Neuronal stem cell (in vitro differentiated cells): ENCODE results near the gene POLR1A.

Source experiments
- DNase-seq: peaks from one replicate; pipeline ENCODE4 v3.0.0-alpha.2; 2013; ENCODE audit warnings: low spot score
- H2AFZ ChIP-seq: one replicate; pipeline ENCODE4 v1.6.1; 2013; ENCODE audit warnings: mild to moderate bottlenecking, low read length, inconsistent platforms
- H2AK5ac ChIP-seq: 2 replicates; pipeline ENCODE4 v1.6.1; 2013; ENCODE audit warnings: low read depth, mild to moderate bottlenecking, inconsistent platforms, low read length, moderate library complexity, mixed read lengths
- H2BK120ac ChIP-seq: 2 replicates; pipeline ENCODE4 v1.6.1; 2013; ENCODE audit warnings: low read depth, mild to moderate bottlenecking, inconsistent platforms, low read length, moderate library complexity, mixed read lengths
- H2BK12ac ChIP-seq: one replicate; pipeline ENCODE4 v1.6.1; 2013; ENCODE audit warnings: low read length, inconsistent platforms
- H2BK15ac ChIP-seq: 2 replicates; pipeline ENCODE4 v1.6.1; 2013; ENCODE audit warnings: mild to moderate bottlenecking, low read length, inconsistent platforms, mixed read lengths
- H2BK5ac ChIP-seq: one replicate; pipeline ENCODE4 v1.6.1; 2013; ENCODE audit warnings: inconsistent platforms, mild to moderate bottlenecking, low read length, moderate library complexity
- H3K14ac ChIP-seq: one replicate; pipeline ENCODE4 v1.6.1; 2013; ENCODE audit warnings: low read length, inconsistent platforms
- H3K18ac ChIP-seq: 2 replicates; pipeline ENCODE4 v1.6.1; 2013; ENCODE audit warnings: low read length, inconsistent platforms
- H3K23ac ChIP-seq: 2 replicates; pipeline ENCODE4 v1.6.1; 2013; ENCODE audit warnings: low read depth, mild to moderate bottlenecking, mixed read lengths, low read length, inconsistent platforms; ENCODE audit not compliant: poor library complexity
- H3K27ac ChIP-seq: replicated peaks from 3 replicates; pipeline ENCODE4 v1.5.1; 2013; ENCODE audit warnings: low read length, inconsistent platforms
- H3K27me3 ChIP-seq, 3 experiments: 2 replicates each; pipeline ENCODE4 v1.6.1; 2013; ENCODE audit warnings: low read length in 3 of 3, mild to moderate bottlenecking in 2 of 3, inconsistent platforms in 1 of 3, low read depth in 1 of 3, mixed read lengths in 1 of 3, moderate library complexity in 1 of 3; ENCODE audit not compliant: control insufficient read depth in 3 of 3, insufficient read depth in 3 of 3
- H3K36me3 ChIP-seq, 2 donors: replicated peaks in 1 of 2; 2 replicates each; pipeline ENCODE4 v1.6.1; 2013; ENCODE audit warnings: low read length in 2 of 2; ENCODE audit not compliant: control insufficient read depth in 2 of 2, insufficient read depth in 2 of 2
- H3K4ac ChIP-seq: 2 replicates; pipeline ENCODE4 v1.6.1; 2013; ENCODE audit warnings: inconsistent platforms, mild to moderate bottlenecking, low read length, moderate library complexity
- H3K4me1 ChIP-seq, 2 donors: 1 replicate in 1 of 2; 2 replicates in 1 of 2; pipeline ENCODE4 v1.6.1; 2013; ENCODE audit warnings: low read length in 2 of 2, low read depth in 1 of 2; ENCODE audit not compliant: control insufficient read depth in 2 of 2, insufficient read depth in 1 of 2
- H3K4me2 ChIP-seq: one replicate; pipeline ENCODE4 v1.6.1; 2013; ENCODE audit warnings: mild to moderate bottlenecking, low read length, inconsistent platforms; ENCODE audit not compliant: insufficient read depth, poor library complexity, severe bottlenecking
- H3K4me3 ChIP-seq, 2 donors: 2 replicates each; pipeline ENCODE4 v1.5.1; 2013; ENCODE audit warnings: low read length in 2 of 2, mild to moderate bottlenecking in 2 of 2, inconsistent platforms in 1 of 2, moderate library complexity in 1 of 2
- H3K79me1 ChIP-seq: one replicate; pipeline ENCODE4 v1.6.1; 2013; ENCODE audit warnings: low read depth, mild to moderate bottlenecking, inconsistent platforms, low read length, moderate library complexity
- H3K9ac ChIP-seq: one replicate; pipeline ENCODE4 v1.6.1; 2013; ENCODE audit warnings: mild to moderate bottlenecking, low read depth, low read length, inconsistent platforms; ENCODE audit not compliant: poor library complexity
- H3K9me3 ChIP-seq, 2 donors: replicated peaks in 1 of 2; 2 replicates each; pipeline versions ENCODE3 to v1.6.1; 2013; ENCODE audit warnings: low read length in 2 of 2, mild to moderate bottlenecking in 2 of 2, inconsistent platforms in 1 of 2, low read depth in 1 of 2, mixed read lengths in 1 of 2, moderate library complexity in 1 of 2; ENCODE audit not compliant: control insufficient read depth in 2 of 2, insufficient read depth in 1 of 2
- H4K8ac ChIP-seq: one replicate; pipeline ENCODE4 v1.6.1; 2013; ENCODE audit warnings: low read depth, mild to moderate bottlenecking, inconsistent platforms, low read length, moderate library complexity
- H4K91ac ChIP-seq: one replicate; pipeline ENCODE4 v1.6.1; 2013; ENCODE audit warnings: low read length, low read depth, mild to moderate bottlenecking, inconsistent platforms; ENCODE audit not compliant: poor library complexity
- WGBS, 2 donors: extraction: QIAGEN DNeasy Blood & Tissue Kit; methylation state at CpG; one replicate each; pipeline ENCODE4 v1.1.7; 2013; ENCODE audit warnings: missing lambda C conversion rate in 2 of 2, mixed read lengths in 1 of 2; ENCODE audit not compliant: insufficient read length in 2 of 2, insufficient replicate concordance in 1 of 2; ENCODE audit errors: extremely low coverage in 2 of 2; 5-methylcytosine and 5-hydroxymethylcytosine counted together

POLR1A gene

GRCh38 chr2:86066915-86067314 is 38.8 kb downstream of the POLR1A start:
- Histone ChIP-seq H3K14ac (no peak overlapping the region), H4K91ac (no peak overlapping the region), H3K9me3 (peaks cover 0 to 21% of the 10 kb centered on the region in 2 donors), H3K27me3 (no peaks in the 10 kb centered on the region), H3K4ac (no peak overlapping the region), H3K23ac (no peak overlapping the region), H3K79me1 (peaks cover 4% of the 10 kb centered on the region), H2BK120ac (no peak overlapping the region), H3K27ac (no peak overlapping the region), H2BK5ac (no peak overlapping the region), H3K4me1 (no peaks in the 10 kb centered on the region), H3K18ac (no peak overlapping the region), H2BK15ac (no peak overlapping the region), H3K36me3 (peaks cover 32 to 99% of the 10 kb centered on the region in 2 donors), H2BK12ac (no peak overlapping the region), H2AFZ (no peak overlapping the region), H3K4me3 (no peak overlapping the region), H3K4me2 (no peak overlapping the region), H2AK5ac (no peak overlapping the region), H4K8ac (no peak overlapping the region), H3K9ac (no peak overlapping the region)
- no peak for DNase-seq

GRCh38 chr2:86066007-86066578 is 39.6 kb downstream of the POLR1A start:
- H3K27me3 ChIP-seq = no peaks in the 10 kb centered on the region
- H3K4me2 ChIP-seq = no peak overlapping the region
- H3K4me3 ChIP-seq = no peak overlapping the region
- H3K27ac ChIP-seq = no peak overlapping the region
- no peak overlapping the region for H4K8ac ChIP-seq
- H2AK5ac ChIP-seq = no peak overlapping the region
- no peak overlapping the region for H3K4ac ChIP-seq
- H3K79me1 ChIP-seq = peaks cover 4% of the 10 kb centered on the region
- no peak overlapping the region for H4K91ac ChIP-seq
- no peak overlapping the region for H2BK120ac ChIP-seq
- no peak for DNase-seq
- no peak overlapping the region for H2BK5ac ChIP-seq
- no peak overlapping the region for H3K9ac ChIP-seq
- no peak overlapping the region for H3K23ac ChIP-seq
- H3K9me3 ChIP-seq = peaks cover 0 to 21% of the 10 kb centered on the region in 2 donors
- H3K18ac ChIP-seq = no peak overlapping the region
- WGBS, 2 donors = no CpG with 5 or more reads among the region's 7 CpGs
- no peak overlapping the region for H2BK15ac ChIP-seq
- no peaks in the 10 kb centered on the region for H3K4me1 ChIP-seq
- H2BK12ac ChIP-seq = no peak overlapping the region
- peaks cover 30 to 99% of the 10 kb centered on the region in 2 donors for H3K36me3 ChIP-seq
- H2AFZ ChIP-seq = no peak overlapping the region
- H3K14ac ChIP-seq = no peak overlapping the region

GRCh38 chr2:86065512-86065911 is 40.2 kb downstream of the POLR1A start:
- H3K4me2 ChIP-seq = no peak overlapping the region
- no peak overlapping the region for H2AK5ac ChIP-seq
- H2AFZ ChIP-seq = no peak overlapping the region
- H3K18ac ChIP-seq = no peak overlapping the region
- H2BK120ac ChIP-seq = no peak overlapping the region
- H3K23ac ChIP-seq = no peak overlapping the region
- no peak overlapping the region for H3K4ac ChIP-seq
- no peak overlapping the region for H4K8ac ChIP-seq
- H2BK15ac ChIP-seq = no peak overlapping the region
- peaks cover 4% of the 10 kb centered on the region for H3K79me1 ChIP-seq
- H2BK5ac ChIP-seq = no peak overlapping the region
- no peak for DNase-seq
- H2BK12ac ChIP-seq = no peak overlapping the region
- H3K9ac ChIP-seq = no peak overlapping the region
- H3K4me1 ChIP-seq = no peaks in the 10 kb centered on the region
- H3K9me3 ChIP-seq = peaks cover 0 to 21% of the 10 kb centered on the region in 2 donors
- no peak overlapping the region for H3K27ac ChIP-seq
- no peak overlapping the region for H3K14ac ChIP-seq
- H3K36me3 ChIP-seq = peaks cover 29 to 99% of the 10 kb centered on the region in 2 donors
- WGBS, 2 donors = no CpG with 5 or more reads among the region's 5 CpGs
- no peak overlapping the region for H3K4me3 ChIP-seq
- no peaks in the 10 kb centered on the region for H3K27me3 ChIP-seq
- H4K91ac ChIP-seq = no peak overlapping the region

- H3K9ac ChIP-seq = no peak overlapping the region
- no peak overlapping the region for H2BK12ac ChIP-seq
- H3K14ac ChIP-seq = no peak overlapping the region
- no peak for DNase-seq
- no peak overlapping the region for H4K91ac ChIP-seq
- no peak overlapping the region for H3K23ac ChIP-seq
- H3K79me1 ChIP-seq = peaks cover 4% of the 10 kb centered on the region
- H3K27me3 ChIP-seq = peaks cover 0 to 2% (median 0%) of the 10 kb centered on the region in 3 experiments
- H3K4me3 ChIP-seq = no peak overlapping the region
- H3K4me1 ChIP-seq = no peaks in the 10 kb centered on the region
- H3K18ac ChIP-seq = no peak overlapping the region
- H3K27ac ChIP-seq = no peak overlapping the region
- H2AFZ ChIP-seq = no peak overlapping the region
- H4K8ac ChIP-seq = no peak overlapping the region
- no peak overlapping the region for H2BK120ac ChIP-seq
- no peak overlapping the region for H2BK15ac ChIP-seq
- no peak overlapping the region for H3K4ac ChIP-seq
- WGBS, 2 donors = no CpG with 5 or more reads among the region's 2 CpGs
- peaks cover 0 to 21% of the 10 kb centered on the region in 2 donors for H3K9me3 ChIP-seq
- H3K36me3 ChIP-seq = peaks cover 20 to 97% of the 10 kb centered on the region in 2 donors
- no peak overlapping the region for H3K4me2 ChIP-seq
- H2BK5ac ChIP-seq = no peak overlapping the region
- H2AK5ac ChIP-seq = no peak overlapping the region
Measured at GRCh38 chr2:86064006-86064405, 41.7 kb downstream of the POLR1A start.
